GM12878 (cell line): Measurements from ENCODE around the gene PRRT3. TPM values are rescaled to one million over a fixed set of nuclear protein-coding genes. Genes with fewer than 3 reads are reported as not detected.

Experiments
- ATAC-seq: fragments of 200-7000 bp; cut with Tn5 transposase; 3 replicates; pipeline ENCODE4 v1.9.1; 2020; ENCODE audit warnings: mild to moderate bottlenecking, moderate library complexity
- BruUV-seq: library from RNA; stranded (reverse); fragments of 400-500 nt; replicated peaks from 2 replicates; lab custom pipeline; 2021; lab: Mats Ljungman, UMichigan
- CTCF ChIA-PET: fragments of 300-600 bp; sonication (Branson Sonifier 250); formaldehyde crosslinking; extraction: SDS; loops from one replicate; lab custom pipeline; 2021; ENCODE audit warnings: inconsistent platforms; lab: Yijun Ruan, JAX
- POLR2A ChIA-PET: fragments of 350-600 bp; formaldehyde crosslinking; extraction: SDS; loops from one replicate; lab custom pipeline; 2021; ENCODE audit warnings: inconsistent platforms; lab: Charles Lee
- RAD21 ChIA-PET: fragments of 300-600 bp; sonication (Branson Sonifier 250); formaldehyde crosslinking; loops from one replicate; lab custom pipeline; 2023; ENCODE audit warnings: antibody characterized with exemption; ENCODE audit not compliant: unreplicated experiment; lab: Charles Lee
- SMC1A ChIA-PET: fragments of 300-600 bp; sonication (Branson Sonifier 250); formaldehyde crosslinking; loops from one replicate; lab custom pipeline; 2023; ENCODE audit not compliant: unreplicated experiment, uncharacterized antibody; lab: Charles Lee
- DNase-seq: peaks from one replicate; pipeline ENCODE4 v3.0.0-alpha.2; 2011; ENCODE audit warnings: low read depth, low spot score
- FAIRE-seq: peaks from 3 replicates; lab custom pipeline; 2011; peaks lifted over from hg19 to GRCh38; lab: Jason Lieb, UNC
- H2AFZ ChIP-seq: 2 replicates; pipeline ENCODE4 v1.6.0; 2011; ENCODE audit warnings: low read depth, low read length, control low read depth; ENCODE audit not compliant: control insufficient read depth
- H3K27ac ChIP-seq: 2 replicates; pipeline ENCODE4 v1.5.1; 2011; ENCODE audit warnings: control low read depth; ENCODE audit not compliant: control insufficient read depth, insufficient read depth
- H3K27me3 ChIP-seq, 2 experiments: replicated peaks in 1 of 2; 2 replicates each; pipeline versions ENCODE4 v1.6.0 to v1.6.1; 2011; ENCODE audit warnings: low read length in 1 of 2; ENCODE audit not compliant: control insufficient read depth in 2 of 2, insufficient read depth in 2 of 2
- H3K36me3 ChIP-seq, 2 experiments: 2 replicates each; pipeline ENCODE4 v1.5.1; 2011; ENCODE audit warnings: low read length in 1 of 2; ENCODE audit not compliant: control insufficient read depth in 2 of 2, insufficient read depth in 2 of 2
- H3K4me1 ChIP-seq: 2 replicates; pipeline ENCODE4 v1.6.1; 2011; ENCODE audit warnings: mild to moderate bottlenecking, low read length, moderate library complexity, mixed read lengths; ENCODE audit not compliant: control insufficient read depth, insufficient read depth
- H3K4me2 ChIP-seq: 2 replicates; pipeline ENCODE4 v1.6.0; 2011; ENCODE audit warnings: control low read depth; ENCODE audit not compliant: control insufficient read depth, insufficient read depth
- H3K4me3 ChIP-seq: fragments of 200-600 bp; sonication (generic); 2 replicates; pipeline ENCODE4 v1.5.1; 2016
- H3K79me2 ChIP-seq: 2 replicates; pipeline ENCODE4 v1.6.0; 2011; ENCODE audit warnings: low read length; ENCODE audit not compliant: control insufficient read depth, insufficient read depth
- H3K9ac ChIP-seq: 2 replicates; pipeline ENCODE4 v1.8.0; 2011; ENCODE audit warnings: low read length, control low read depth, mixed read lengths; ENCODE audit not compliant: control insufficient read depth, insufficient read depth
- H3K9me3 ChIP-seq: replicated peaks from 3 replicates; pipeline ENCODE4 v1.5.1; 2011; ENCODE audit warnings: mild to moderate bottlenecking, low read length; ENCODE audit not compliant: control insufficient read depth, insufficient read depth
- H4K20me1 ChIP-seq: 2 replicates; pipeline ENCODE4 v1.6.0; 2011; ENCODE audit not compliant: control insufficient read depth, insufficient read depth
- EP300 ChIP-seq, 2 experiments: fragments of 150-350 bp in 1 of 2; IDR thresholded peaks; 2 replicates each; pipeline ENCODE4 v1.6.1; 2011 to 2012; ENCODE audit warnings: low read depth in 2 of 2, low read length in 2 of 2, borderline replicate concordance in 1 of 2, improper control_type of control experiment in 1 of 2, inconsistent platforms in 1 of 2; ENCODE audit not compliant: control insufficient read depth in 1 of 2
- IKZF1 ChIP-seq: fragments of 450-650 bp; conservative IDR thresholded peaks from 2 replicates; pipeline ENCODE4 v1.6.1; 2017; ENCODE audit warnings: antibody characterized with exemption, mild to moderate bottlenecking
- RAD51 ChIP-seq: fragments of 450-650 bp; IDR thresholded peaks from 2 replicates; pipeline ENCODE4 v1.6.1; 2016; ENCODE audit warnings: moderate library complexity, mild to moderate bottlenecking, inconsistent platforms
- ZNF622 ChIP-seq: fragments of 450-650 bp; IDR thresholded peaks from 2 replicates; pipeline ENCODE4 v1.6.1; 2017; ENCODE audit warnings: mild to moderate bottlenecking, inconsistent platforms
- WGBS: methylation state at CpG from one replicate; pipeline ENCODE4 v1.1.6; 2016; ENCODE audit warnings: low lambda C conversion rate; ENCODE audit not compliant: insufficient replicate concordance, insufficient coverage; ENCODE audit errors: missing lambda C conversion rate; 5-methylcytosine and 5-hydroxymethylcytosine counted together
- in situ Hi-C: fragments of 300-500 bp; cut with MboI; formaldehyde crosslinking; loops from 9 replicates; pipeline ENCODE4 v1.14.3; 2018; ENCODE audit warnings: mixed read lengths
- intact Hi-C: fragments of 100-400 bp; cut with micrococcal nuclease; formaldehyde crosslinking; loops from one replicate; pipeline ENCODE4 v1.14.2; 2022; ENCODE audit not compliant: unreplicated experiment
- polyA plus RNA-seq, 11 experiments: library from polyadenylated mRNA; depleted of rRNA in 4 of 11; unstranded in 6 of 11; stranded (reverse) in 5 of 11; fragments of >200 nt; fragmentation: Nextera tagmentation in 4 of 11; fragmentation: Illumina TruSeq in 1 of 11; extraction: Ambion mirVana in 4 of 11; extraction: Trizol in 1 of 11; gene quantifications; 1 replicate in 1 of 11; 2 replicates in 10 of 11; pipeline versions ENCODE4 v1.2.1 to v1.2.3, GENCODE V29; 2011 to 2016; ENCODE audit warnings: inconsistent platforms in 2 of 11, missing spikeins in 2 of 11, low read depth in 1 of 11
- total RNA-seq, 4 experiments: library from RNA; depleted of rRNA in 3 of 4; stranded (reverse); fragments of >200 nt in 3 of 4; fragmentation: Illumina TruSeq in 1 of 4; extraction: Trizol in 1 of 4; gene quantifications; 2 replicates each; pipeline versions ENCODE4 v1.2.1 to v1.2.3, GENCODE V29; 2013 to 2021

PRRT3 gene
- total and polyA plus RNA-seq, 10 of the 15 experiments (the other 5 are each of a cell fraction or from before 2014, with no cell fraction given): 0.53 to 18.0 (median 7.1) TPM

DNA sequence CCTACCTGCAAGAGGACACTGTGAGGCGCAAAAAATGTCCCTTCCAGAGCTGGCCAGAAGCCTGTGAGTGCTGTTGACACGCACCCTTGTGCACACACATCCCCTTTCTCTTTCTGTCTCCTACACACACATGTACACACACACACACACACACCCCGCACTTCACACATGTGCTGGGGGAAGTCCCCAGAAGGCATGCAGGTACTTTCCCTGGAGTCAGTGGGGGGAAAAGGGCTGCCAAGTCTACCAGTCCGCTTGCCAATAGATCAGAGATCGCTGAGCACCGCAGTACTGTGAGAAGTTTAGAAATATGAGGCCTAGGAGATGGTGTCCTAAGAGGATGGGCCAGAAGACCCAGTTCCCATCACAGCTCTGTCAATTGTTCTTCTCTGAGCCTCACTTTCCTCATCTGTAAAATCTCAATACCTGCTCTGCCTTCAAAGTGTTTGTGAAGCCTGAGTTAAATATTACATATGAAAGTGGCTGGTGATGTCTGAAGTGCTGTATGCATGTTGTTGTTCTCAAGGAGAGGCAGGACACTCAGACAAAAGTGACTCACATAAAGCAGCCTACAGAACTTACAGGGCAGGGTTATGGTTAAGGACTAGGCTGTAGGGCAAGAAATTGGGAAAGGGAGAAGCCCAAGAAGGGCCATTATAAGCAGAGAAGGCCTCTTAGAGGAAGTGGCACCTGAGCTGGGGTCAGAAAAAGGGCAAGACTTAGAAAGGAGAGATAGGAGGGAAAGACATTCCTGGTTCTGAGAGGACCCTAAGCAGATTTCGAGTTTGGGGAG, 42.8 kb downstream of the PRRT3 start (continued):
- no peak for TF ChIP-seq RAD51
- TF ChIP-seq, all 136 proteins: peak for 8

DNA sequence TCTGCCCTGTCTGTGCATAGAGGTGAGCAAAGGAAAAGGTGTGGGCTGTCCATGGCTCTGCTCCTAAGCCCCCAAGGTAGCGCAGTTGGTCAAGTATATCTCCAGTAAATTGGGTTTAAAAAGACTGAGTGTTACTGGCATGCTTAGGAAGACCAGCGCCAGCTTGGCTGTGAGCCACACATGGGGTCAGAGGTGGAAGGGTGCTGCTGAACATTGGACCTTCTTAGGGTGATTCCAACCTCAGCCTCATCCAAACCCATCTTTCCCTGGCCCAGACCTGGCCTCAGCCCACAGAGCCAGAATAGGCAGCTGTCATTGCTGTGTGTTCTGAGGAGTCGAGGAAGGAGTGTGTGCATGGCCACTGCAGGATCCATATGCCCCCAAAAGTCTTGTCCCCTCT, 43.9 kb downstream of the PRRT3 start:
- no peak overlapping the region for H3K4me2 ChIP-seq
- in situ Hi-C loops: no loop called here
- ChIA-PET RAD21 (no interaction called here), CTCF (interaction anchor here (1.2 kb wide), 1 partner anchor 24 kb away, joined by 6 read pairs; no protein-coding TSS in a partner anchor), SMC1A (interaction anchor here (2.3 kb wide), 1 partner anchor 18 kb away, joined by 5 read pairs; the partner anchor contains the start of gene JAGN1), POLR2A (interaction anchor here (1.6 kb wide), 1 partner anchor 10 kb away, joined by 4 read pairs; no protein-coding TSS in a partner anchor)
- no peak for ATAC-seq
- no peaks in the 10 kb centered on the region for H3K9me3 ChIP-seq
- WGBS: 74% methylated on average over 3 of the region's 3 CpGs
- intact Hi-C loops: no loop called here
- H3K79me2 ChIP-seq: no peaks in the 10 kb centered on the region
- H3K4me1 ChIP-seq: peaks cover 8% of the 10 kb centered on the region
- DNase-seq: no peak
- no peak overlapping the region for H3K27ac ChIP-seq
- H3K36me3 ChIP-seq: no peaks in the 10 kb centered on the region
- FAIRE-seq: no peak
- no peaks in the 10 kb centered on the region for H4K20me1 ChIP-seq
- H3K9ac ChIP-seq: no peak overlapping the region
- BruUV-seq: no TSS peak
- no peaks in the 10 kb centered on the region for H3K27me3 ChIP-seq
- no peak for TF ChIP-seq IKZF1
- no peak for TF ChIP-seq EP300 (IDR thresholded peaks at IDR 0.05; ENCODE audit: borderline replicate concordance in 1 of 2, control insufficient read depth in 1 of 2, low read depth in 2 of 2, low read length in 2 of 2)
- TF ChIP-seq ZNF622: no peak
- H3K4me3 ChIP-seq: no peak overlapping the region
- no peak overlapping the region for H2AFZ ChIP-seq
